Hepatocyte (in vitro differentiated cells): ENCODE results near the gene SARS2.

Experiments
- EZH2 ChIP-seq: fragments of 200-600 bp; sonication (generic); IDR thresholded peaks from 2 replicates; pipeline ENCODE4 v1.6.1; 2016; ENCODE audit warnings: antibody characterized with exemption, mild to moderate bottlenecking, borderline replicate concordance
- EZH2phosphoT487 ChIP-seq: fragments of 200-600 bp; sonication (generic); IDR thresholded peaks from one replicate; pipeline ENCODE4 v1.6.1; 2018; ENCODE audit warnings: antibody characterized with exemption, mild to moderate bottlenecking, low read depth, moderate library complexity; ENCODE audit not compliant: unreplicated experiment, severe bottlenecking
- TF ChIP-seq, protein P1 (sequence below): fragments of 200-600 bp; sonication (generic); IDR thresholded peaks from 2 replicates; pipeline ENCODE4 v1.5.1; 2016; ENCODE audit warnings: antibody characterized with exemption, mild to moderate bottlenecking; ENCODE audit not compliant: poor library complexity

GRCh38 chr19:38893341-38893771 lies 37.2 kb downstream of the SARS2 start:
- TF ChIP-seq, protein P1, sequence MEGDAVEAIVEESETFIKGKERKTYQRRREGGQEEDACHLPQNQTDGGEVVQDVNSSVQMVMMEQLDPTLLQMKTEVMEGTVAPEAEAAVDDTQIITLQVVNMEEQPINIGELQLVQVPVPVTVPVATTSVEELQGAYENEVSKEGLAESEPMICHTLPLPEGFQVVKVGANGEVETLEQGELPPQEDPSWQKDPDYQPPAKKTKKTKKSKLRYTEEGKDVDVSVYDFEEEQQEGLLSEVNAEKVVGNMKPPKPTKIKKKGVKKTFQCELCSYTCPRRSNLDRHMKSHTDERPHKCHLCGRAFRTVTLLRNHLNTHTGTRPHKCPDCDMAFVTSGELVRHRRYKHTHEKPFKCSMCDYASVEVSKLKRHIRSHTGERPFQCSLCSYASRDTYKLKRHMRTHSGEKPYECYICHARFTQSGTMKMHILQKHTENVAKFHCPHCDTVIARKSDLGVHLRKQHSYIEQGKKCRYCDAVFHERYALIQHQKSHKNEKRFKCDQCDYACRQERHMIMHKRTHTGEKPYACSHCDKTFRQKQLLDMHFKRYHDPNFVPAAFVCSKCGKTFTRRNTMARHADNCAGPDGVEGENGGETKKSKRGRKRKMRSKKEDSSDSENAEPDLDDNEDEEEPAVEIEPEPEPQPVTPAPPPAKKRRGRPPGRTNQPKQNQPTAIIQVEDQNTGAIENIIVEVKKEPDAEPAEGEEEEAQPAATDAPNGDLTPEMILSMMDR = no peak
- no peak for TF ChIP-seq EZH2phosphoT487
- TF ChIP-seq EZH2 = no peak
